Natural killer cell (primary cell): ENCODE data around the gene SORCS1. TPM values are rescaled to one million over a fixed set of nuclear protein-coding genes. Genes with fewer than 3 reads are reported as not detected.

Experiments
- ATAC-seq, 3 donors: fragments of 150-1000 bp in 2 of 3; fragments of 200-7000 bp in 1 of 3; cut with Tn5 transposase; 1 replicate in 1 of 3; 2 replicates in 2 of 3; pipeline ENCODE4 v1.10.0; 2021; ENCODE audit warnings: mild to moderate bottlenecking in 2 of 3, moderate library complexity in 2 of 3
- DNase-seq, 2 donors: peaks; one replicate each; pipeline versions ENCODE4 v3.0.0 to v3.0.0-alpha.2; 2013 to 2021; ENCODE audit warnings: mixed read lengths in 1 of 2
- H3K27ac ChIP-seq: one replicate; pipeline ENCODE4 v1.5.1; 2013; ENCODE audit warnings: mild to moderate bottlenecking, low read length
- H3K27me3 ChIP-seq: one replicate; pipeline ENCODE4 v1.6.1; 2013; ENCODE audit warnings: low read length; ENCODE audit not compliant: control insufficient read depth, insufficient read depth
- H3K36me3 ChIP-seq: one replicate; pipeline ENCODE4 v1.6.1; 2013; ENCODE audit warnings: low read length; ENCODE audit not compliant: control insufficient read depth, insufficient read depth
- H3K4me1 ChIP-seq: one replicate; pipeline ENCODE4 v1.6.1; 2013; ENCODE audit warnings: low read length; ENCODE audit not compliant: control insufficient read depth, insufficient read depth
- H3K4me3 ChIP-seq: one replicate; pipeline ENCODE4 v1.5.1; 2013; ENCODE audit warnings: low read length
- H3K9me3 ChIP-seq: one replicate; pipeline ENCODE4 v1.6.1; 2013; ENCODE audit warnings: low read length; ENCODE audit not compliant: control insufficient read depth, insufficient read depth
- H3K27ac Mint-ChIP-seq, 2 donors: one replicate each; pipeline ENCODE4 v1.8.0; 2022; ENCODE audit warnings: mild to moderate bottlenecking in 2 of 2, mixed read lengths in 2 of 2, moderate library complexity in 1 of 2
- H3K27me3 Mint-ChIP-seq, 2 donors: one replicate each; pipeline ENCODE4 v1.8.0; 2022; ENCODE audit warnings: low read depth in 2 of 2, mixed read lengths in 2 of 2
- H3K36me3 Mint-ChIP-seq: one replicate; pipeline ENCODE4 v1.8.0; 2022; ENCODE audit warnings: mixed read lengths
- H3K4me1 Mint-ChIP-seq, 2 donors: one replicate each; pipeline ENCODE4 v1.8.0; 2022; ENCODE audit warnings: mixed read lengths in 2 of 2
- H3K4me3 Mint-ChIP-seq: one replicate; pipeline ENCODE4 v1.8.0; 2022; ENCODE audit warnings: mild to moderate bottlenecking, moderate library complexity, mixed read lengths
- H3K9me3 Mint-ChIP-seq, 2 donors: one replicate each; pipeline ENCODE4 v1.8.0; 2022; ENCODE audit warnings: mixed read lengths in 2 of 2
- WGBS: methylation state at CpG from one replicate; pipeline ENCODE4 v1.1.7; 2013; ENCODE audit warnings: missing lambda C conversion rate; ENCODE audit not compliant: insufficient coverage; 5-methylcytosine and 5-hydroxymethylcytosine counted together
- intact Hi-C: fragments of 100-400 bp; cut with micrococcal nuclease; formaldehyde crosslinking; loops from one replicate; pipeline ENCODE4 v1.14.2; 2022
- total RNA-seq, 4 donors: library from RNA; stranded (reverse); fragments of 120-200 nt in 1 of 4; gene quantifications; one replicate each; pipeline versions ENCODE4 v1.2.3 to v1.2.4, GENCODE V29; 2013 to 2022
- TF ChIP-seq, protein P1 (sequence below): fragments of 200-600 bp; IDR thresholded peaks from one replicate; pipeline ENCODE4 v1.8.0; 2022; ENCODE audit warnings: antibody characterized with exemption

SORCS1 gene
- total RNA-seq, 3 donors from 2014 or later (not counting 1 experiment from before 2014, with no cell fraction given) = not detected

- no peaks in the 10 kb centered on the region for H3K4me1 ChIP-seq
- Mint-ChIP-seq H3K4me3 (no peak overlapping the region), H3K9me3 (no peaks in the 10 kb centered on the region), H3K4me1 (no peaks in the 10 kb centered on the region), H3K27me3 (peaks cover 7 to 21% of the 10 kb centered on the region in 2 donors), H3K27ac (no peak overlapping the region), H3K36me3 (no peaks in the 10 kb centered on the region)
- no peak for ATAC-seq
- H3K4me3 ChIP-seq = no peak overlapping the region
- H3K27me3 ChIP-seq = no peaks in the 10 kb centered on the region
- WGBS = 85% methylated on average over 4 of the region's 4 CpGs
- no peak overlapping the region for H3K27ac ChIP-seq
- DNase-seq = no peak
- TF ChIP-seq, protein P1, sequence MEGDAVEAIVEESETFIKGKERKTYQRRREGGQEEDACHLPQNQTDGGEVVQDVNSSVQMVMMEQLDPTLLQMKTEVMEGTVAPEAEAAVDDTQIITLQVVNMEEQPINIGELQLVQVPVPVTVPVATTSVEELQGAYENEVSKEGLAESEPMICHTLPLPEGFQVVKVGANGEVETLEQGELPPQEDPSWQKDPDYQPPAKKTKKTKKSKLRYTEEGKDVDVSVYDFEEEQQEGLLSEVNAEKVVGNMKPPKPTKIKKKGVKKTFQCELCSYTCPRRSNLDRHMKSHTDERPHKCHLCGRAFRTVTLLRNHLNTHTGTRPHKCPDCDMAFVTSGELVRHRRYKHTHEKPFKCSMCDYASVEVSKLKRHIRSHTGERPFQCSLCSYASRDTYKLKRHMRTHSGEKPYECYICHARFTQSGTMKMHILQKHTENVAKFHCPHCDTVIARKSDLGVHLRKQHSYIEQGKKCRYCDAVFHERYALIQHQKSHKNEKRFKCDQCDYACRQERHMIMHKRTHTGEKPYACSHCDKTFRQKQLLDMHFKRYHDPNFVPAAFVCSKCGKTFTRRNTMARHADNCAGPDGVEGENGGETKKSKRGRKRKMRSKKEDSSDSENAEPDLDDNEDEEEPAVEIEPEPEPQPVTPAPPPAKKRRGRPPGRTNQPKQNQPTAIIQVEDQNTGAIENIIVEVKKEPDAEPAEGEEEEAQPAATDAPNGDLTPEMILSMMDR = no peak
- H3K9me3 ChIP-seq = no peaks in the 10 kb centered on the region
- no peaks in the 10 kb centered on the region for H3K36me3 ChIP-seq
- intact Hi-C loops = no loop called here
Observed at GRCh38 chr10:106761906-106762305, 402.6 kb downstream of the SORCS1 start.

GRCh38 chr10:106757521-106757920 is 407.0 kb downstream of the SORCS1 start:
- intact Hi-C loops = no loop called here
- Histone ChIP-seq H3K27me3 (no peaks in the 10 kb centered on the region), H3K4me3 (no peak overlapping the region), H3K27ac (no peak overlapping the region), H3K4me1 (no peaks in the 10 kb centered on the region), H3K9me3 (no peaks in the 10 kb centered on the region), H3K36me3 (no peaks in the 10 kb centered on the region)
- 76% methylated on average over 3 of the region's 3 CpGs for whole genome bisulfite sequencing
- no peak overlapping the region for H3K4me3 Mint-ChIP-seq
- H3K36me3 Mint-ChIP-seq = no peaks in the 10 kb centered on the region
- no peak for DNase-seq
- no peak for ATAC-seq
- TF ChIP-seq, protein P1 = no peak
- peaks cover 0 to 7% of the 10 kb centered on the region in 2 donors for H3K27me3 Mint-ChIP-seq
- H3K4me1 Mint-ChIP-seq = no peaks in the 10 kb centered on the region
- H3K9me3 Mint-ChIP-seq = peaks cover 0 to 2% of the 10 kb centered on the region in 2 donors
- H3K27ac Mint-ChIP-seq = no peak overlapping the region

GRCh38 chr10:106751091-106751490 is 413.4 kb downstream of the SORCS1 start:
- Mint-ChIP-seq H3K4me1 (no peaks in the 10 kb centered on the region), H3K27ac (no peak overlapping the region)

GRCh38 chr10:106746868-106747267 is 417.6 kb downstream of the SORCS1 start:
- Histone ChIP-seq H3K4me3 (no peak overlapping the region), H3K4me1 (no peaks in the 10 kb centered on the region), H3K27ac (no peak overlapping the region), H3K27me3 (no peaks in the 10 kb centered on the region), H3K9me3 (no peaks in the 10 kb centered on the region), H3K36me3 (no peaks in the 10 kb centered on the region)
- DNase-seq (no peak), ATAC-seq (no peak)
- 86% methylated on average over 1 of the region's 1 CpG for WGBS
- Mint-ChIP-seq H3K36me3 (no peaks in the 10 kb centered on the region), H3K27me3 (peaks cover 4 to 11% of the 10 kb centered on the region in 2 donors), H3K9me3 (no peaks in the 10 kb centered on the region), H3K4me1 (no peaks in the 10 kb centered on the region), H3K4me3 (no peak overlapping the region), H3K27ac (no peak overlapping the region)
- TF ChIP-seq, protein P1 = no peak
- intact Hi-C loops = no loop called here

More at GRCh38 chr10:106751091-106751490, 413.4 kb downstream of the SORCS1 start:
- DNase-seq (no peak), ATAC-seq (no peak)
- Histone ChIP-seq H3K4me1 (no peaks in the 10 kb centered on the region), H3K9me3 (no peaks in the 10 kb centered on the region), H3K27ac (no peak overlapping the region), H3K36me3 (no peaks in the 10 kb centered on the region), H3K27me3 (no peaks in the 10 kb centered on the region), H3K4me3 (no peak overlapping the region)
- Mint-ChIP-seq H3K36me3 (no peaks in the 10 kb centered on the region), H3K27me3 (peaks cover 5 to 8% of the 10 kb centered on the region in 2 donors), H3K9me3 (no peaks in the 10 kb centered on the region), H3K4me3 (no peak overlapping the region)
- WGBS = 89% methylated on average over 2 of the region's 5 CpGs
- intact Hi-C loops = no loop called here
- TF ChIP-seq, protein P1 = no peak
